Muscle of leg (tissue), 11 donors: Measurements from ENCODE around the gene AMY1A. TPM values are rescaled to one million over a fixed set of nuclear protein-coding genes. Genes with fewer than 3 reads are reported as not detected.
"Not testable (repeated sequence)": the region's sequence is repeated elsewhere in the genome, so short reads cannot be mapped to it uniquely, and the experiment has no call there.

ENCODE experiments used
- DNase-seq: peaks from one replicate; pipeline ENCODE4 v3.0.0; 2013
- H3K27ac ChIP-seq: one replicate; pipeline ENCODE4 v1.5.1; 2013; ENCODE audit warnings: mild to moderate bottlenecking, low read length, control low read depth
- H3K27me3 ChIP-seq: one replicate; pipeline ENCODE4 v1.6.1; 2013; ENCODE audit warnings: low read length; ENCODE audit not compliant: control insufficient read depth, insufficient read depth
- H3K36me3 ChIP-seq: one replicate; pipeline ENCODE4 v1.6.1; 2013; ENCODE audit warnings: low read length; ENCODE audit not compliant: control insufficient read depth, insufficient read depth
- H3K4me1 ChIP-seq: one replicate; pipeline ENCODE4 v1.6.1; 2013; ENCODE audit warnings: low read length; ENCODE audit not compliant: control insufficient read depth, insufficient read depth
- H3K4me3 ChIP-seq: one replicate; pipeline ENCODE4 v1.5.1; 2013; ENCODE audit warnings: low read length, control low read depth
- H3K9me3 ChIP-seq: replicated peaks from 2 replicates; pipeline ENCODE4 v1.6.1; 2013; ENCODE audit warnings: low read depth, low read length; ENCODE audit not compliant: control insufficient read depth
- WGBS: methylation state at CpG from one replicate; pipeline ENCODE4 v1.1.5; 2013; ENCODE audit warnings: missing lambda C conversion rate; ENCODE audit not compliant: insufficient coverage; 5-methylcytosine and 5-hydroxymethylcytosine counted together
- polyA plus RNA-seq, 8 donors: library from polyadenylated mRNA; unstranded; fragments of 120-200 nt; gene quantifications; one replicate each; pipeline versions ENCODE4 v1.2.1 to v1.2.3, GENCODE V29; 2013; ENCODE audit warnings: inconsistent platforms in 1 of 8, low replicate concordance in 1 of 8; ENCODE audit not compliant: insufficient read length in 8 of 8, insufficient read depth in 1 of 8
- total RNA-seq: library from RNA; stranded (reverse); fragments of 120-200 nt; gene quantifications from one replicate; pipeline ENCODE4 v1.2.4, GENCODE V29; 2013

Gene AMY1A
- total and polyA plus RNA-seq, 9 donors: 0.31 TPM; not detected in 8

GRCh38 chr1:103697430-103697829 lies 41.9 kb downstream of the AMY1A start:
- not testable (repeated sequence) for H3K36me3 ChIP-seq, H3K4me3 ChIP-seq, H3K27me3 ChIP-seq, H3K9me3 ChIP-seq, H3K27ac ChIP-seq, H3K4me1 ChIP-seq, DNase-seq
- no CpG with 5 or more reads among the region's 6 CpGs for WGBS

DNA sequence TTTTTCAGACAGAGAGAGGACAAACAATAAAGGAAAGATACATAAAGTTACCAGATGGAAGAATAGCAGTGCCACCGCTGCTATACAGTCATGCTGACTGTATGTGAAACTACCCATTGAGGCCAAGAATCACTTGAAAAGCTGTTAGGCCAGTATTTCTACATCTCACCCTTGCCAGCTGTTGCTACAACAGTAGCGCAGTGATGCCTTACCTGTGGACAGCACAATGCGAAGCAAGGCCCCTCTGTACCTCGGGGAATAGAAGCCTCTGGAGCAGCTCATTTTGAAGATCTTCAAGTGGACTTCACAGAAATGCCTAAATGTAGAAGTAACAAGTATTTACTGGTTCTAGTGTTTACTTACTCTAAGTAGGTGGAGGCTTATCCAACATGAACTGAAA lies 45.1 kb downstream of the AMY1A start:
- not testable (repeated sequence) for H3K27ac ChIP-seq, H3K9me3 ChIP-seq, H3K36me3 ChIP-seq, H3K4me3 ChIP-seq, H3K27me3 ChIP-seq, H3K4me1 ChIP-seq, DNase-seq
- no CpG with 5 or more reads among the region's 4 CpGs for WGBS

DNA sequence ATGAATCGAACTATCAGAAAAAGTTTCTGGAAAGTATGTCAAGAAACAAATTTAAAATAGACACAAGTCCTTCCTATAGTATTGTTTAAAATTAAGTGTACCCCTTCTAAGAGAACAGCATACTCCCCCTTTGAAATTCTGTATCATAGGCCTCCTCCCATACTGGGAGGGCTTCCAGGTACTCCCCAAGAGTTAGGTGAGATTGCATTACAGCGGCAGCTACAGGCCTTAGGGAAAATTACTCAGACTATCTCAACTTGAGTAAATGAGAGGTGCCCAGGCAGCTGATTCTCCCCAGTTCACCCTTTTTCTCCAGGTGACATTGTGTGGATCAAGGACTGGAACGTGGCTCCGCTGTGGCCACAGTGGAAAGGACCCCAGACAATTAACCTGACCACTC lies 45.7 kb downstream of the AMY1A start:
- H3K27me3 ChIP-seq, H3K4me1 ChIP-seq, H3K9me3 ChIP-seq, H3K27ac ChIP-seq, DNase-seq, H3K4me3 ChIP-seq, H3K36me3 ChIP-seq: not testable (repeated sequence)
- WGBS: no CpG with 5 or more reads among the region's 4 CpGs

- not testable (repeated sequence) for H3K4me3 ChIP-seq, H3K36me3 ChIP-seq, H3K4me1 ChIP-seq, H3K27me3 ChIP-seq, H3K9me3 ChIP-seq, H3K27ac ChIP-seq, DNase-seq
- no CpG with 5 or more reads among the region's 3 CpGs for whole genome bisulfite sequencing
Observed at GRCh38 chr1:103707670-103708069, 52.1 kb downstream of the AMY1A start.

DNA sequence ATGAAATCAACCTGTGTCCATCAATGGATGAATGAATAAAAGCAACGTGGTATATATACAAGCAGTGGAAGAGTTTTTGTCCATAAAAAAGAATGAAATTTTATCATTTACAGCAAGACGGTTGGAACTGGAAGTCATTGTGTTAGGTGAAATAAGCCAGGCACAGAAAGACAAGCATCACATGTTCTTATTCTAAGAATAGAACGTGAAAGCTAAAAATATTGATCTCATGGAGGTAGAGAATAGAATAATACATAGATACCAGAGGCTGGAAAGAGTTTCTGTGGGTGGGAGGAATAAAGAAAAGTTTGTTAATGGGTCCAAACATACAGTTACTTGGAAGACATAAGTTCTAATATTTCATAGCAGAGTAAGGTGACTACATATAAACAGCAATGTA lies 54.8 kb downstream of the AMY1A start:
- not testable (repeated sequence) for H3K27me3 ChIP-seq, H3K36me3 ChIP-seq, DNase-seq, H3K4me1 ChIP-seq, H3K9me3 ChIP-seq, H3K27ac ChIP-seq, H3K4me3 ChIP-seq
- WGBS: no CpG with 5 or more reads among the region's 3 CpGs

Other genes starting within 250 kb of the AMY1A start
- 13.2 TPM for gene RNPC3, start 130.1 kb upstream of the AMY1A start, total RNA-seq
- gene RNPC3, start 130.1 kb upstream of the AMY1A start, polyA plus RNA-seq: 10 to 100 TPM; 11.4 to 26.4 (median 16.2) TPM
- gene AMY2B, start 84.2 kb upstream of the AMY1A start, total RNA-seq: 21.2 TPM
- gene AMY2B, start 84.2 kb upstream of the AMY1A start, polyA plus RNA-seq: 10 to 100 TPM in 3 of 8 donors, 1 to 10 TPM in 5; 3.5 to 21.2 (median 7.3) TPM
- gene AMY2A, start 38.3 kb upstream of the AMY1A start, total RNA-seq: not detected
- gene AMY2A, start 38.3 kb upstream of the AMY1A start, polyA plus RNA-seq: under 1 TPM in 1 of 8 donors, not detected in 7; 0.16 TPM
- not detected for gene AMY1B, start 40.5 kb downstream of the AMY1A start, total RNA-seq
- gene AMY1B, start 40.5 kb downstream of the AMY1A start, polyA plus RNA-seq: under 1 TPM in 3 of 8 donors, not detected in 5; 0.13 to 0.66 (median 0.19) TPM
- gene AMY1C, start 94.1 kb downstream of the AMY1A start, total RNA-seq: not detected
- gene AMY1C, start 94.1 kb downstream of the AMY1A start, polyA plus RNA-seq: not detected